HepG2 (cell line): ENCODE data around the gene SLC12A3. TPM values are rescaled to one million over a fixed set of nuclear protein-coding genes. Genes with fewer than 3 reads are reported as not detected.

Experiments
- GPBP1L1 ChIP-seq: sonication (generic); formaldehyde crosslinking; IDR thresholded peaks from 2 replicates; pipeline ENCODE4 v1.5.0; 2020; ENCODE audit warnings: mild to moderate bottlenecking, missing genetic modification reagents
- LBX2 ChIP-seq: sonication (generic); formaldehyde crosslinking; IDR thresholded peaks from 2 replicates; pipeline ENCODE4 v1.5.0; 2020; ENCODE audit warnings: missing genetic modification reagents, mild to moderate bottlenecking, borderline replicate concordance
- MED8 ChIP-seq: sonication (generic); formaldehyde crosslinking; IDR thresholded peaks from 2 replicates; pipeline ENCODE4 v1.8.1; 2023; ENCODE audit warnings: mild to moderate bottlenecking, missing genetic modification reagents; ENCODE audit not compliant: insufficient replicate concordance
- MLLT10 ChIP-seq: sonication (generic); formaldehyde crosslinking; IDR thresholded peaks from 2 replicates; pipeline ENCODE4 v1.4.0; 2020; ENCODE audit warnings: missing genetic modification reagents
- PCBP1 ChIP-seq: fragments of 200-400 bp; formaldehyde crosslinking; IDR thresholded peaks from 2 replicates; pipeline ENCODE4 v1.6.1; 2017; ENCODE audit warnings: mild to moderate bottlenecking, low read depth, low read length, borderline replicate concordance
- SALL2 ChIP-seq: sonication (generic); formaldehyde crosslinking; IDR thresholded peaks from 2 replicates; pipeline ENCODE4 v1.8.1; 2023; ENCODE audit warnings: mild to moderate bottlenecking, missing genetic modification reagents, inconsistent platforms
- SKI ChIP-seq: fragments of 450-650 bp; IDR thresholded peaks from one replicate; pipeline ENCODE4 v1.6.1; 2018; ENCODE audit warnings: mild to moderate bottlenecking; ENCODE audit not compliant: partially characterized antibody
- SNRNP70 ChIP-seq: fragments of 200-400 bp; formaldehyde crosslinking; IDR thresholded peaks from 2 replicates; pipeline ENCODE4 v1.6.1; 2017; ENCODE audit warnings: mild to moderate bottlenecking, low read depth, low read length, moderate library complexity
- TEF ChIP-seq: sonication (generic); formaldehyde crosslinking; IDR thresholded peaks from 2 replicates; pipeline ENCODE4 v1.5.0; 2020; ENCODE audit warnings: missing genetic modification reagents
- TFDP1 ChIP-seq: IDR thresholded peaks from 2 replicates; pipeline ENCODE4 v1.6.1; 2016; ENCODE audit warnings: missing compliant biosample characterization, missing genetic modification reagents, borderline replicate concordance
- UBTF ChIP-seq: sonication (generic); formaldehyde crosslinking; IDR thresholded peaks from 2 replicates; pipeline ENCODE4 v1.4.0; 2020; ENCODE audit warnings: mild to moderate bottlenecking, missing genetic modification reagents
- ZBTB46 ChIP-seq: sonication (generic); formaldehyde crosslinking; IDR thresholded peaks from 2 replicates; pipeline ENCODE4 v1.4.0; 2020; ENCODE audit warnings: mild to moderate bottlenecking, missing genetic modification reagents, borderline replicate concordance
- ZBTB7B ChIP-seq: sonication (generic); formaldehyde crosslinking; IDR thresholded peaks from 2 replicates; pipeline ENCODE4 v1.4.0; 2020; ENCODE audit warnings: missing genetic modification reagents
- ZFP1 ChIP-seq: IDR thresholded peaks from 2 replicates; pipeline ENCODE4 v1.6.1; 2016
- ZFP36L1 ChIP-seq: sonication (generic); formaldehyde crosslinking; IDR thresholded peaks from 2 replicates; pipeline ENCODE4 v1.8.0; 2022; ENCODE audit warnings: mild to moderate bottlenecking, missing genetic modification reagents, moderate library complexity
- ZNF761 ChIP-seq: sonication (generic); formaldehyde crosslinking; conservative IDR thresholded peaks from 2 replicates; pipeline ENCODE4 v1.4.0; 2020; ENCODE audit warnings: mild to moderate bottlenecking, missing genetic modification reagents
- ZNF788 ChIP-seq: sonication (generic); formaldehyde crosslinking; IDR thresholded peaks from 2 replicates; pipeline ENCODE4 v1.5.0; 2020; ENCODE audit warnings: mild to moderate bottlenecking, missing genetic modification reagents, borderline replicate concordance
- ZSCAN31 ChIP-seq: sonication (generic); formaldehyde crosslinking; IDR thresholded peaks from 2 replicates; pipeline ENCODE4 v1.5.0; 2020; ENCODE audit warnings: low read depth, mild to moderate bottlenecking, missing genetic modification reagents
- polyA plus RNA-seq, 8 experiments: library from polyadenylated mRNA; depleted of rRNA in 3 of 8; stranded (reverse) in 7 of 8; unstranded in 1 of 8; fragments of >200 nt; fragmentation: Illumina TruSeq in 4 of 8; extraction: Trizol in 4 of 8; gene quantifications; 2 replicates each; pipeline versions ENCODE4 v1.2.1 to v1.2.3, GENCODE V29; 2011 to 2016; ENCODE audit warnings: low read depth in 4 of 8, missing spikeins in 1 of 8, mixed read lengths in 1 of 8; ENCODE audit not compliant: insufficient read depth in 1 of 8
- total RNA-seq, 5 experiments: library from RNA; depleted of rRNA; stranded (reverse); fragments of >200 nt; fragmentation: Illumina TruSeq; extraction: Trizol; gene quantifications; 2 replicates each; pipeline ENCODE4 v1.2.3, GENCODE V29; 2016; ENCODE audit warnings: low read depth in 1 of 5

SLC12A3 gene
- total and polyA plus RNA-seq, 2 of the 13 experiments (the other 11 are each of a cell fraction or from before 2014, with no cell fraction given) = 6.2 TPM; not detected in 1

GRCh38 chr16:56964243-56965148 lies 99.5 kb downstream of the SLC12A3 start (continued):
- TF ChIP-seq ZFP36L1 (CRISPR knock-in tag) = no peak
- TF ChIP-seq ZNF761 (CRISPR knock-in tag) = no peak
- no peak for TF ChIP-seq TEF
- no peak for TF ChIP-seq GPBP1L1 (CRISPR knock-in tag)
- no peak for TF ChIP-seq LBX2 (CRISPR knock-in tag)
- TF ChIP-seq ZBTB7B (CRISPR knock-in tag) = peak; percentile 46; the same call in 1 of the 2 replicates
- no peak for TF ChIP-seq TFDP1
- TF ChIP-seq ZFP1 (CRISPR knock-in tag) = peak; percentile 80; the same call in 1 of the 2 replicates
- TF ChIP-seq PCBP1 = no peak
- no peak for TF ChIP-seq MED8 (CRISPR knock-in tag)
- peak; percentile 65 for TF ChIP-seq SKI
- TF ChIP-seq ZSCAN31 (CRISPR knock-in tag) = 0 out of 2 replicates have a peak, but pooled peaks have one; percentile 64
- peak; percentile 77; the same call in 1 of the 2 replicates for TF ChIP-seq ZNF788 (CRISPR knock-in tag)
- no peak for TF ChIP-seq ZBTB46 (CRISPR knock-in tag)
- no peak for TF ChIP-seq SALL2
- TF ChIP-seq MLLT10 (CRISPR knock-in tag) = no peak
- 0 out of 2 replicates have a peak, but pooled peaks have one; percentile 26 for TF ChIP-seq UBTF (CRISPR knock-in tag)
- no peak for TF ChIP-seq SNRNP70
